Measurements from ENCODE around the gene THADA.

GRCh38 chr2:43572244-43572643 lies 23.6 kb downstream of the THADA start:
- TF ChIP-seq, protein P1, sequence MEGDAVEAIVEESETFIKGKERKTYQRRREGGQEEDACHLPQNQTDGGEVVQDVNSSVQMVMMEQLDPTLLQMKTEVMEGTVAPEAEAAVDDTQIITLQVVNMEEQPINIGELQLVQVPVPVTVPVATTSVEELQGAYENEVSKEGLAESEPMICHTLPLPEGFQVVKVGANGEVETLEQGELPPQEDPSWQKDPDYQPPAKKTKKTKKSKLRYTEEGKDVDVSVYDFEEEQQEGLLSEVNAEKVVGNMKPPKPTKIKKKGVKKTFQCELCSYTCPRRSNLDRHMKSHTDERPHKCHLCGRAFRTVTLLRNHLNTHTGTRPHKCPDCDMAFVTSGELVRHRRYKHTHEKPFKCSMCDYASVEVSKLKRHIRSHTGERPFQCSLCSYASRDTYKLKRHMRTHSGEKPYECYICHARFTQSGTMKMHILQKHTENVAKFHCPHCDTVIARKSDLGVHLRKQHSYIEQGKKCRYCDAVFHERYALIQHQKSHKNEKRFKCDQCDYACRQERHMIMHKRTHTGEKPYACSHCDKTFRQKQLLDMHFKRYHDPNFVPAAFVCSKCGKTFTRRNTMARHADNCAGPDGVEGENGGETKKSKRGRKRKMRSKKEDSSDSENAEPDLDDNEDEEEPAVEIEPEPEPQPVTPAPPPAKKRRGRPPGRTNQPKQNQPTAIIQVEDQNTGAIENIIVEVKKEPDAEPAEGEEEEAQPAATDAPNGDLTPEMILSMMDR (IDR thresholded peaks at IDR 0.05; ENCODE audit: low read depth, low read length) = no peak
- TF ChIP-seq EZH2phosphoT487 (IDR thresholded peaks at IDR 0.05; ENCODE audit: low read depth) = no peak
